Measurements from ENCODE around the gene PTPRH.

PTPRH gene, protein sequence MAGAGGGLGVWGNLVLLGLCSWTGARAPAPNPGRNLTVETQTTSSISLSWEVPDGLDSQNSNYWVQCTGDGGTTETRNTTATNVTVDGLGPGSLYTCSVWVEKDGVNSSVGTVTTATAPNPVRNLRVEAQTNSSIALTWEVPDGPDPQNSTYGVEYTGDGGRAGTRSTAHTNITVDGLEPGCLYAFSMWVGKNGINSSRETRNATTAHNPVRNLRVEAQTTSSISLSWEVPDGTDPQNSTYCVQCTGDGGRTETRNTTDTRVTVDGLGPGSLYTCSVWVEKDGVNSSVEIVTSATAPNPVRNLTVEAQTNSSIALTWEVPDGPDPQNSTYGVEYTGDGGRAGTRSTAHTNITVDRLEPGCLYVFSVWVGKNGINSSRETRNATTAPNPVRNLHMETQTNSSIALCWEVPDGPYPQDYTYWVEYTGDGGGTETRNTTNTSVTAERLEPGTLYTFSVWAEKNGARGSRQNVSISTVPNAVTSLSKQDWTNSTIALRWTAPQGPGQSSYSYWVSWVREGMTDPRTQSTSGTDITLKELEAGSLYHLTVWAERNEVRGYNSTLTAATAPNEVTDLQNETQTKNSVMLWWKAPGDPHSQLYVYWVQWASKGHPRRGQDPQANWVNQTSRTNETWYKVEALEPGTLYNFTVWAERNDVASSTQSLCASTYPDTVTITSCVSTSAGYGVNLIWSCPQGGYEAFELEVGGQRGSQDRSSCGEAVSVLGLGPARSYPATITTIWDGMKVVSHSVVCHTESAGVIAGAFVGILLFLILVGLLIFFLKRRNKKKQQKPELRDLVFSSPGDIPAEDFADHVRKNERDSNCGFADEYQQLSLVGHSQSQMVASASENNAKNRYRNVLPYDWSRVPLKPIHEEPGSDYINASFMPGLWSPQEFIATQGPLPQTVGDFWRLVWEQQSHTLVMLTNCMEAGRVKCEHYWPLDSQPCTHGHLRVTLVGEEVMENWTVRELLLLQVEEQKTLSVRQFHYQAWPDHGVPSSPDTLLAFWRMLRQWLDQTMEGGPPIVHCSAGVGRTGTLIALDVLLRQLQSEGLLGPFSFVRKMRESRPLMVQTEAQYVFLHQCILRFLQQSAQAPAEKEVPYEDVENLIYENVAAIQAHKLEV

DNA sequence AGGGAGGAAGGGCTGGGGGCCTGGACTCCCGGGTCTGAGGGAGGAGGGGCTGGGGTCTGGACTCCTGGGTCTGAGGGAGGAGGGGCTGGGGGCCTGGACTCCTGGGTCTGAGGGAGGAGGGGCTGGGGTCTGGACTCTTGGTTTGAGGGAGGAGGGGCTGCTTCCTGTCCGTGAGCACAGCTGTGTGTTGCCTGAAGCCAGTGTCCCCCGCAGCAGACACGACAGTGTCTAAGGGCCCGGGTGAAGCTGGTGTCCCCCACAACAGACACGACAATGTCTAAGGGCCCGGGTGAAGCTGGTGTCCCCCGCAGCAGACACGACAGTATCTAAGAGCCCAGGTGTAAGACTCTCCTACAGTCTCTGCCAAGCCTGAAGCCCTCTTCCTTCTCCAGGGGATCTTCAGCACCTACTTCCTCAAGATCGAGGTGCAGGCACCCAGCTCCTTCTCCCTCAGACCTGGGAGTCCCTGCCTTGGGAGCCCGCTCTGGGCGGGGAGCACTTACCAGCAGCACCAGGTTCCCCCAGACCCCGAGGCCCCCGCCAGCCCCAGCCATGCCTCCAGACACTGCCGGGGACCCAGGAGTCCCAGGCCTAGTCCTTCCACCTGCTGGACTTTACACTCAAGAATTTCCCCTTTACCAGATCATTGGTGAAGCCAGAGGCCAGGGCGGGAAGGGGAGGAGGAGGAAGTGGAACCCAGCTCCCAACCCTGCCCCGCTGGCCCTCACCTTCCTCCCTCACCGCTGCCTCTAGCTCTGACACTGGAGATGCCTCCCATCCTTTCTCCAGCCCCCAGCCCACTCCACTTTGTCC lies at the start of gene PTPRH:
PTPRH (minus strand) TSS at position 622 of the 813 bp plus-strand sequence; CDS start at position 554, 68 bp downstream.
- no peak for DNase-seq (ENCODE audit: low spot score)

DNA sequence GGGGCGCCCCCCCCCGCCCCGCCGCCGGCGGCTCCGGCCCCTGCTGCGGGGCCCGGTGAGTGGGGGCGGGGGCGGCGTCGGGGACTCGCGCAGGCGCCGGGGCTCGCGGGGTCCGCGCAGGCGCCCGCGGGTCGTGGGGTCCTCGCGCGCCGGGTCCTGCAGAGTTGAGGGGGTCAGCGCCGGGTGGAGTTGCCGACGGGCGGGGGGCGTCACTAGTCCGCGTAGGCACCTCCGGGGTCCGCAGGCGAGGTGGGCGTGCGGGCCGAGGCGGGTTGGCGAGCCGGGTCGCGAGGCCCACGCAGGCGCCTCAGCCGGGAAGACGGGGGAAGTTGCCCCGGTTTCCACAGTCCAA lies 49.2 kb upstream of the PTPRH start:
- peak; percentile 72 for DNase-seq (ENCODE audit: low spot score)

DNA sequence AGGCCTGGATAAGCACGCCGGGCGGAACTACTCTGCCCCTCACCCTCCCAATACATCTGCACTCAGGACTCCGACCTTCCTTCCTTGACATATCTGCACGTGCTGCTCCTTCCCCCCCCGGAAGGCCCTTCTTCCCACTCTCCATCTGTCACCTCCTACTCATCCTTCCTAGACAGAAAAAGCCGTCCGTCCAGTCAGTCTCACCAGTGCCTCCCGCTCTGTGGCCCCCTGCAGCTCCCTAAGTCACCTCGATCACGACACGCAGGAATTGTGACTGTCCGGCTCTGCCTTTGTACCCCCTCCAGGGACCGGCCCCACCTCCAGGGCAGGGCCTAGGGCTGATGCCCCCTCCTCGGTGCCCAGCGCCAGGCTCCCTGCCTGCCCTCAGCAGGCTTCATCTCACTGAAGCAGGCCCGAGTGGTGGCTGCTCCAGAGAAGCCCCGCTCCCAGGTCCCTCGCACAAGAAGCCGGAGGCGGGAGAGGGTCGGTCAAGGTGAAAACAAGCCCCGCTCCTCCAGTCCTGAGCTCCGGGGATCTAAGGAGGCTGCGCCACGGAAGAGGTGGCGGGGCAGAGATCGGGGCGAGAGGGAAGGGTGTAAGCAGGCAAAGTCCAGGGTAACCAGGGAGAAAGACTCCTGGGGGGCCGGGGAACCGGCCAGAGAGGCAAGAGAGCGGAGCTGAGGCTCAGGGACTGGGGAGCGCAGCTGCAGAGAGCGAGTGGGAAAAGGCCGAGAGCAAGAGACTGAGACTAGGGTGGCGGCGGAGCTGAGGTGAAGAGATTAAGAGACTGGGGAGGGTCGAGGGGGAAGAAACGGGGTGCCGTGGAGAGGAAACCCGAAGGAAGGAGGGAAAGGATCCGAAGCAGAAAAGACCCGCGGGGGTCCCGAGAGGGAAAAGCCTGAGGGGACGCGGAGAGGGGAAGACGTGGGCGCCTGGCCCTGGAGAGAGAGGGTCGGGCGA lies 48.4 kb upstream of the PTPRH start:
- DNase-seq (ENCODE audit: low spot score) = peak; percentile 47

DNA sequence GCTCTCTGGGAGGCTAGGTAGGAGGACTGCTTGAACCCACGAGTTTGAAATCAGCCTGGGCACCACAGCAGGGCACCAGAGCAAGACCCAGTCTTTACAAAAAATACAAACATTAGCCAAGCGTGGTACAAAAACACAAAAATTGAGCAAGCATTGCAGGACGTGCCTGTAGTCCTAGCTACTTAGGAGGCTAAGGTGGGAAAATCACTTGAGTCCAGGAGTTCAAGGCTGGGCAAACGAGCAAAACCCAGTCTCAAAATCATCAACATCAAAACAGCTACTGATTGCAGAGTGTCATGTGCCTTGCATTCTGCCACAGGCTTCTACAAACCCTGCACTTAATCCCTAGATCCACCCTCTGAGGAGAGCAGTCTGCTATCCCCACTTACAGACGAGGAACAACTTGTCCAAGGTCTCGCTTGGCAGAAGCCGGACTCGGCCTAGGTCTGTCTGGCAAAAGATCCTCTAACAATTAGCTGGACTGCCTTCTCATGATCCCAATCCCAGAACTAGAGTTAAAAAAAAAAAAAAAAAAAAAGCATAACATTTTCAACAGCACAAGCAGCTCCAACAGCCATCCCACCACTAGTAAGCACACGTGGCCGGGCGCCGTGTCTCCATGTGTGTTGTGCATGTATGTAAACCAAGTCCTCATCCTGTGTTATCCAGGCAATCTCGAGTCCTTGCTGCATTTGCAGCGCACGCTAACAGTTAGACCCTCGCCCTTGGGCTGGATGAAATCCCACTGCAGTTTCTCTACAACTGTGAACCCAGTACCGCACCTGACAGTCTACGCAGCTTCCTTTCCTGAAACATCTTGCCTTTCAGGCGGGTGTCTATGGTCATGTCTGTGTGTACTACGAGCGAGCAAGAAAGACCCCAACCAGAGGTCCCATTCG lies 47.5 kb upstream of the PTPRH start:
- DNase-seq (ENCODE audit: low spot score) = no peak

DNA sequence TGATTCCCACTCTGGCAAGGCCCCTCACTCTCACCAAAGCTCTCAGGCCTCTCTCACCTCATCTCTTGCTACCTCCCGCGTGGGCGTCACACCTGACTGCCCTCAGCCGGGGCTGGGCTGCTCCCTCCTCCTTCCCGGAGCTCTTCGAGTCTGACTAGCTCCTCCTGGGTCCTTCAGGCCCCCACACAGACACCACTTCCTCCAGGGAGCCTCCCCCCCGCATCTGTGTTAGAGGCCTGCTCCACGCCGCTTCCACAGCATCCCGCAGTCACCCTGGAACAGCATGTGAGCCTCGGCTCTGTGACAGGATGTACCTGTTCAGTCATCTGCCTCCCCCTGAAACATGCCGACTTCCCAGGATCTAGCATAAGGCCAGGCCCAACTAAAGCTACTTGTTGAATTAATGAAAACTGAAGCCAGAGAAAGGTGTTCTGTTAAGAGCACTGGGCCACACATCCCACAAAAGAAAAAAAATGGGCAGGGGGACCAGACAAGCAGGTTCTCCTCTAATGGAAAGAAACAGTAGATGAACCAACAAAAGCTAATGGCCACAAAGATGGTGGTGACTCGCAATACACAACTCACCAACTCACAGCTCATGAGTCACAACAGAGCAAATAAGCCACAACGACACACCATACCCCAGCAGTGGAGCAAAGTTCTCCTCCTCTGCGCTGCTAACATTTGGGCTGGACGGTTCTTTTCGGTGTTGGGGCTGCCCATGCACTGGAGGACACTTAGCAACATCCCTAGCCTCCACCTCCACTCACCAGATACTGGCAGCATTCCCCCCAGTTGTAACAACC lies 46.5 kb upstream of the PTPRH start:
- peak; percentile 58 for DNase-seq (ENCODE audit: low spot score)

DNA sequence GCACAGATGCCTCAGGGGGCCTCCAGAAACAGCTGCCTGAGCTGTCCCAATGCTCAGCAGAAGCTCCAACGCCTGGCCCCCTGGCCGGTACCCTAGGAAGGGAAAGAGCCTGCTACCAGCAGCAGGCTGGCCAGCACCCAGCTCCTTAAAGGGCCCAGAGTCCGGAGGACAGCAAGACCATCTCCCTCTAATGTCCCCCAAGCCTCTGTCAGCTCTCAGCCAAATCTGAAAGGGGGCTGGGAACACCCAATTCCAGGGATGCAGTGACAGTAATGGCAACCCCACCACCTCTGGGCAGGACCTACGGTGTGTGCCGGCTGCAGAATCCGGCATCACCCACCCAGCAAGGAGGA lies 45.3 kb upstream of the PTPRH start:
- DNase-seq (ENCODE audit: low spot score) = no peak

DNA sequence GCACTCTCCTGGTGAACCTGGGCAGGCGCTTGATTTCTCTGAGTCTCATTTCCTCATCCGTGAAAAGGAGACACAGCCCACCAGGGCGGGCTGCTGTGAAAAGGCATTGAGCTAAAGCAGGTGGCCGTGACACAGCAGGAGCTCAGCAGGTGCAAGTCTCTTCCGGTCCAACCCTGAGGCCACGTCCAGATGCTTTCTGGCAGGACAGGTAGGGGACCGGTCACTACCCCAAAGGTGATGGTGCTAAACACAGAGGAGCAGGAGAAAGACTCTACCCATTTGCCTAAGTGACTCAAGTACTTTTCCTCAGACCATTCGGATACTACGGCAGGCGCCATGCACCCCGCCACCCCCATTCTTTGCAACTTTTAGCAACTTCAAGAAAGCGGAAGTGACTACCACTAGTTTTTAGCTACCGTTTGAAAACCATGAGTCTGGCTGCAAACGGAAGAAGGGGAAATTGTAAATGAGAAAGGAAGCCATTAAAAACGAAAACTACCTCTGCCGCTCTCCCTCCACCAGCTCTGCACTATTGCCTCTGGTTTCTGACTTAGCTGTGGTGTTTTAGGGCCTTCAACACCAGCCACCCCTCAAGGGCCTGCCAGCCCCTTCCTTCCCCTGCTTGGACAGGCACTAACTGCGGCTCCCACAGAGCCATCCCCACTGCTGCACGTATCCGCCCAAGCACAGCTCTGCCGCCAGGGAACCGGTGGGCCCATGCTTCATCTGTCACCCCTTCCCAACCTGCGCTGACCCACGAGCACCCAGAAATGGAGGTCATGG lies 44.7 kb upstream of the PTPRH start:
- no peak for DNase-seq (ENCODE audit: low spot score)

DNA sequence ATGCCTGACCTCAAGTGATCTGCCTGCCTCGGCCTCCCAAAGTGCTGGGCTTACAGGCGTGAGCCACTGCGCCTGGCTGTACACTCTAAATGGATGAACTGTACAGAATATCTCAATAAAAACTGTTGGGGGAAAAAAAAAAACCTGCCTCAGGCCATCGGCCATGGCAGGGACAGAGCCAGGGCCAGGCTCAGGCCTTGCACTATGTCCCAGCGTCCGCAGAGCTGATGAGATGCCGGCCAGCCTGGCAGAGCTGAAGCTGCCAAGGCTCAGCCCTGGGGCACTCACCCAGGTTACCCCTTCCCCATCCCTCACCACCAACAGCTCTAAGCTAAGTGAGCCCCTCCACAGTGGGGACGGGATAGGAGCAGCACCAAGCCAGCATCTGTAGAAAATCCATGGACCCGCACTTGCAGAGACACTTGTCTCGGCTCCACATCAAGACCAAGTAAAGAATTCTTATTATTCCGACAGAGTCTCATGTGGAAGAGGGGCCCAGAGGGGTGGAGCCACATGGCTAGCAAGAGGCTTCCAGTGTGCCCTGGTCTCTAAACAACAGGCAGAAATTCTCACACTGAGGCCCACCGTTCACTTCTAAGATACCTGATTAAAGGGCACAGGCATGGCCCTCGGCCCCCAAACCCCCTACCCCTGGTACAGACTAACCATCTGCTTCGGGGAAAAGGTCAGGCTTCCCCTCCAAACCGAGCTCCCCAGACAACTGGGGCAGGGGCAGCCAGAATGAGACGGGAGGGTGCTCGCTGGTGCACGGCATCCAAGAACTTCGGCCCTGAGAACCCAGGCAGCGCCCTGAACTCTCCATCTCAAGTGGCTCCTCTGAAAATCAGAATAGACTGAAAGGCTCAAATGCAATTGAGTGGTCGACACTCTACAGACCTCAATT lies 43.7 kb upstream of the PTPRH start:
- DNase-seq (ENCODE audit: low spot score) = no peak

DNA sequence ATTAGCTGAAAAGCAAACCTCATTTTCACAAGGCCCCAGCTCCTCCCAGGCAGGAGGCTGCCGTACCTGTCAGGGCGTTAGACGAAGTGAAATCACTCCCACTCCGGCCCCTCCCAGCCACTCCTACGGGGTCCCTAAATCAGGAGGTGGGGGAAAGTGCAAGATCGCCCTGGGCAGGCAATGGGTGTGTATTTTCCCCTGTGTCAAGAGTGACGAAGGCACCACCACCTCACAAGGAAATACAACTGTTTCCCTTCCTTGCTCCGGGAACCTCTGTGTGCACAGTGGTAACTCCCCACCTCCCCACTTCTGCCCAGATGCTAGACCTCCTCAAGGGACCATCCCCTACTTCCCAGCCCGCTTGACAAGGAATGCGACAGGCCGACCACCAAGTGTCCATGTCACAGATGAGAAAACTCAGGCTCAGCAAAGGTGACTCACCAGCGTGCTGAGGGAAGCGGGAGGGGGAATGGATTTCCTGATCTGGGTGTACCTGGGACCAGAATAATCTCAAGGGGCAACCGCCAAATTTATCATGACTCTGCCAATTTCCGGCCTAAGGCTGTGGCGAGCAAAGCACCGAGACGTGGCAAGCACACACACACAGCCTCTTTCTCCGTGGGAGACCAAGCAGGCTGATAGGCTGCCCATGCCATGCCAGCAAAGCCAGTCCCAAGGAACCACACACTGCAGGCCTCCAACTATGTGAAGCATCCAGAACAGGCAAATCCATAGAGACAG lies 42.2 kb upstream of the PTPRH start:
- DNase-seq (ENCODE audit: low spot score) = no peak

DNA sequence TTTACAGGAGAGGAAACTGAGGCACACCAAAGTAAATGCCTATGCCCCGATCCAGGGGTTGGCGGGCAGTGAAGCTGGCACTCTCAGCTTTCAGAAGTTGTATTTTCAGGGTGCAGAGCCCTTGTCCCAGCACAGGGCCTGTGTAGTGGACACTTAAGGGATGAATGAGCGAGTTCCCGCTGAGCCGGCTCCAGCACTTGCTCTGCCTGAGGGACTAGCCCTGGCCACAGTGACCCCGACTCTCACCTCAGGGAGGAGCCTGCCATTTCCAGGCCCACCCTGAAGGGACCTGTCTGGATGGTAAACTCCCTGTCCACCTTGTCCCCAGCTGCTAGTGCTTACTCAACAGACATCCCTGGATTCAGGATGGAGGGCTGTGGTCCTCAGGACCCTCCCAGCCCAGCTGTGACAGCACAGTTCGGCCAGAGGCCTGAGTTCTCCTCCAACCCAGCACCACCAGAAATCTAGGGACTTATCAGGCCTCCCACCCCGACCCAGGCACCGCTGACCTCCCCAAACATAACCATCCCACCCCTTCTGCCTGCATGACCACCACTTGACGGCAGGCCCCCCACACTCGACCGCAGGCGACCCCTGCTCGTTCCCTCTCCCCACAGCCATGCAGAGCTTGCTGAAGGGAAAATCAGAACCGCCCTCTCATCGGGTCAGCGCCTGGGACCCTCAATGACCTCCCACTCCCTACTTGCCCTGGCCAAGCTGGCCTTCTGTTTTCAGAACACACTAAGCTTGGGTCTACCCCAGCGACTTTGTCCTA lies 41.1 kb upstream of the PTPRH start:
- DNase-seq (ENCODE audit: low spot score) = no peak

DNA sequence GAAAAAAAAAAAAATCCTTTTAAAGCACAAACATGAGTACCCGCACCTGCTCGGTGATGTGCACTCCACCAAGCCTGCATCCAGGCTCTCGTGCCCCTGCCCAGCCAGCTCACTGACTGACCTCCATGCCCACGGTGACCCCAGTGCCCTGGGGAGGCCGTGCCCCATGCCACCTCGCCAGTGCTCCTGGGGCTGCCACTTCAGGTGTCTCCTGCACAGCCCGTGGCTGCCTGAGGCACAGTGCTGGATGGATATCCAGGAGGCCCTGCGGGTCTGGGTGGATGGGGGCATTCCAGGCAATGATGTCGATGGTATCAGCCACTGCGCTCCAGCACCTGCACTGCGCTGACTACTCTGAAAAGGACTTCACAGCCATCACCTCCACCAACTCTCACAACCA lies 40.5 kb upstream of the PTPRH start:
- no peak for DNase-seq (ENCODE audit: low spot score)

DNA sequence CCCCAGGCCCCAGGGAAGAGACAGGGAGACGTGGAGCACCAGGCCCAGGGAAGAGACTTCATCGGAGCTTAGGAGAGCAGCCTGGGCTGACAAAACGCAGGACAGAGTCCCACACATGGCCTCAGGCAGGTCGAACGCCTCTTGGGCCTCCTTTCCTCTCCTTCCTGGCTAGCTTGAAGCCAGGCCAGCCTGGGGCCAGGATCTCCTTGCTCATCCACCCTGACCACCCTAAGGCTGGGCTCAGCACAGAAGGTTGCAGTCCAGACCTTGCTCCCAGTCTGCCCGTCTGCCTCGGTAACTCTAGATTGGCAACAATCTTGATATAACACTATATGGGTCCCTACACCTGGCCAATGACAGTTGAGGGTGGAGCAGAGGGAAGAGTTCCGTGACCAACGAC lies 39.4 kb upstream of the PTPRH start:
- no peak for DNase-seq (ENCODE audit: low spot score)

DNA sequence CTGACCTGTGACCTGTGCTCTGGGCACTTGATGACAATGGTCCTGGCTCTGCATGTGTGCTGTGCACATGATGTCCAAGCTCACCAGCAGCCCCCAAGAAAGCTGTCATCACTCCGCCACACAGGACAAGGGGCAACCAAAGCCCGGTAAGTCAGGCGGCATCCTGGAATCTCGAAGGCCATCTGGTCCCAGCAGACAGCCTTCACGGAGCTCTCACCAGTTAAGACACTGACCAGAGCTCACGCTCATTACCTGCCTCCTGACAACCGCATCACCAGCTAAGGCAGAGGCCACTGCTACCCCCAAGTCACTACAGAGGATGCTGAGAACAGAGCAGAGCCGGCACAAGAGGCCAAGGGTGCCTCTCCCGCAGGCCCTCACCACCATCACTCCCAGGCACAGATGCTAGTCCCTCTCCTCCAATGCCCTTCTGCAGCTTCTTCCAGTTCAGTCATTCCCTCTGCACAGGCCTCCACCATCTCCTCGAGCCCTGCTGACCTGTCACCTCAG lies 38.9 kb upstream of the PTPRH start:
- DNase-seq (ENCODE audit: low spot score) = no peak

DNA sequence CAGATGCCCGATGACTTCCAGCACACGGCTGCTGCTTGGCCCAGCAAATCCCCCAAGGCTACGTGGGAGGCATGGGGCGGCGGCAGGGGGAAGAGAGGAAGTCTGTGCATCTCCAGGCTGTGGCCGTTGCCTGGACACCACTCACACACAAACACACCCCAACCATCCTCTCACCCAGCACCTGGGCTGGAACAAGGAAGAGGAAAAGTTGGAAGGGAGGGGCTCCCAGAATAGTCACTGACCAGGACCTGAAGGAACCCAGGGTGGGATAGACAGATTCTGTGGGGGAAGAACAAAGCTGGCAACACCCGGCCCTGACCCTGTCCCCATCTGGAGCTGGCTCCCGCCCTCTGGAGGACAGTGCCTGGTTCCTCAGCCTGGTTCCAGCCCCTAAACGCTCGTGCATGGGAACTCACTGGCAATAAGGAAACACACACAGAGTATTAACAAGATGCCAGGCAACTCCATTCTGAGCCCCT lies 38.4 kb upstream of the PTPRH start:
- no peak for DNase-seq (ENCODE audit: low spot score)
